Tibial nerve (tissue), 3 donors: ENCODE results near the gene AHCYL1.
A peak's percentile ranks its signal among the peaks of the same experiment; 100 is the strongest.

Experiments used
- POLR2A ChIP-seq, 2 donors: fragments of 450-650 bp; IDR thresholded peaks; one replicate each; pipeline ENCODE4 v1.6.1; 2017; ENCODE audit warnings: antibody characterized with exemption in 2 of 2, mild to moderate bottlenecking in 2 of 2, moderate library complexity in 2 of 2
- TF ChIP-seq, protein P1 (sequence below), 5 experiments: fragments of 200-600 bp in 3 of 5; fragments of 450-650 bp in 2 of 5; sonication (generic) in 3 of 5; IDR thresholded peaks; one replicate each; pipeline ENCODE4 v1.5.1; 2016 to 2019; ENCODE audit warnings: antibody characterized with exemption in 5 of 5, mild to moderate bottlenecking in 3 of 5, moderate library complexity in 2 of 5

DNA sequence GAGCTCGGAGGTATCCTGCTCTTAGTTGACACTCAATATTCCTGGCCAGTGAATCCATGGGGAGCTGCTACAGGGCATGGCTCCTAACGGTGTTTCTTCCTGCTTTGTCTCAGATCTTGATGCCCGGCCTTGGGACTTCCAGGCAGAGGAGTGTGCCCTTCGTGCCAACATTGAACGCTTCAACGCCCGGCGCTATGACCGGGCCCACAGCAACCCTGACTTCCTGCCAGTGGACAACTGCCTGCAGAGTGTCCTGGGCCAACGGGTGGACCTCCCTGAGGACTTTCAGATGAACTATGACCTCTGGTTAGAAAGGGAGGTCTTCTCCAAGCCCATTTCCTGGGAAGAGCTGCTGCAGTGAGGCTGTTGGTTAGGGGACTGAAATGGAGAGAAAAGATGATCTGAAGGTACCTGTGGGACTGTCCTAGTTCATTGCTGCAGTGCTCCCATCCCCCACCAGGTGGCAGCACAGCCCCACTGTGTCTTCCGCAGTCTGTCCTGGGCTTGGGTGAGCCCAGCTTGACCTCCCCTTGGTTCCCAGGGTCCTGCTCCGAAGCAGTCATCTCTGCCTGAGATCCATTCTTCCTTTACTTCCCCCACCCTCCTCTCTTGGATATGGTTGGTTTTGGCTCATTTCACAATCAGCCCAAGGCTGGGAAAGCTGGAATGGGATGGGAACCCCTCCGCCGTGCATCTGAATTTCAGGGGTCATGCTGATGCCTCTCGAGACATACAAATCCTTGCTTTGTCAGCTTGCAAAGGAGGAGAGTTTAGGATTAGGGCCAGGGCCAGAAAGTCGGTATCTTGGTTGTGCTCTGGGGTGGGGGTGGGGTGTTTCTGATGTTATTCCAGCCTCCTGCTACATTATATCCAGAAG is 69.2 kb downstream of the AHCYL1 start:
- TF ChIP-seq, protein P1, sequence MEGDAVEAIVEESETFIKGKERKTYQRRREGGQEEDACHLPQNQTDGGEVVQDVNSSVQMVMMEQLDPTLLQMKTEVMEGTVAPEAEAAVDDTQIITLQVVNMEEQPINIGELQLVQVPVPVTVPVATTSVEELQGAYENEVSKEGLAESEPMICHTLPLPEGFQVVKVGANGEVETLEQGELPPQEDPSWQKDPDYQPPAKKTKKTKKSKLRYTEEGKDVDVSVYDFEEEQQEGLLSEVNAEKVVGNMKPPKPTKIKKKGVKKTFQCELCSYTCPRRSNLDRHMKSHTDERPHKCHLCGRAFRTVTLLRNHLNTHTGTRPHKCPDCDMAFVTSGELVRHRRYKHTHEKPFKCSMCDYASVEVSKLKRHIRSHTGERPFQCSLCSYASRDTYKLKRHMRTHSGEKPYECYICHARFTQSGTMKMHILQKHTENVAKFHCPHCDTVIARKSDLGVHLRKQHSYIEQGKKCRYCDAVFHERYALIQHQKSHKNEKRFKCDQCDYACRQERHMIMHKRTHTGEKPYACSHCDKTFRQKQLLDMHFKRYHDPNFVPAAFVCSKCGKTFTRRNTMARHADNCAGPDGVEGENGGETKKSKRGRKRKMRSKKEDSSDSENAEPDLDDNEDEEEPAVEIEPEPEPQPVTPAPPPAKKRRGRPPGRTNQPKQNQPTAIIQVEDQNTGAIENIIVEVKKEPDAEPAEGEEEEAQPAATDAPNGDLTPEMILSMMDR (IDR thresholded peaks at IDR 0.05) = peak; percentile 87 to 96 (median 91)
- no peak for TF ChIP-seq POLR2A (IDR thresholded peaks at IDR 0.05)
